ENCODE data around the gene SPG11. TPM values are rescaled to one million over a fixed set of nuclear protein-coding genes. Genes with fewer than 3 reads are reported as not detected.

The SPG11 gene
- total and polyA plus RNA-seq, 10 of the 15 experiments (the other 5 are each of a cell fraction or from before 2014, with no cell fraction given), result 22.1 to 85.1 (median 47.2) TPM

- H3K36me3 ChIP-seq (ENCODE audit: control insufficient read depth in 2 of 2, insufficient read depth in 2 of 2, low read length in 1 of 2), result peaks cover 6 to 38% of the 10 kb centered on the region in 2 experiments
- no peak for DNase-seq (ENCODE audit: low read depth, low spot score)
Observed at GRCh38 chr15:44585633-44586032, 77.8 kb downstream of the SPG11 start.

GRCh38 chr15:44584162-44584749, 79.2 kb downstream of the SPG11 start:
- Histone ChIP-seq H4K20me1 (ENCODE audit: control insufficient read depth, insufficient read depth) (no peaks in the 10 kb centered on the region), H3K4me3 (no peak overlapping the region), H3K4me1 (ENCODE audit: control insufficient read depth, insufficient read depth, low read length) (no peaks in the 10 kb centered on the region), H3K9me3 (replicated peaks; ENCODE audit: control insufficient read depth, insufficient read depth, low read length) (no peaks in the 10 kb centered on the region), H2AFZ (ENCODE audit: control insufficient read depth, low read depth, low read length) (no peak overlapping the region), H3K36me3 (ENCODE audit: control insufficient read depth in 2 of 2, insufficient read depth in 2 of 2, low read length in 1 of 2) (peaks cover 6 to 44% of the 10 kb centered on the region in 2 experiments), H3K9ac (ENCODE audit: control insufficient read depth, insufficient read depth, low read length) (no peak overlapping the region), H3K79me2 (ENCODE audit: control insufficient read depth, insufficient read depth, low read length) (no peaks in the 10 kb centered on the region), H3K27me3 (replicated peaks in 1 of 2; ENCODE audit: control insufficient read depth in 2 of 2, insufficient read depth in 2 of 2, low read length in 1 of 2) (no peaks in the 10 kb centered on the region), H3K4me2 (ENCODE audit: control insufficient read depth, insufficient read depth) (no peak overlapping the region), H3K27ac (ENCODE audit: control insufficient read depth, insufficient read depth) (no peak overlapping the region)
- intact Hi-C loops (cut with micrococcal nuclease; ENCODE audit: unreplicated experiment) (loop anchor here (5.0 kb wide), 1 partner anchor 338 kb away; no protein-coding TSS in a partner anchor), in situ Hi-C loops (cut with MboI) (loop anchor here (5.0 kb wide), 1 partner anchor 338 kb away; no protein-coding TSS in a partner anchor)
- peak; percentile 99; the same call in 2 of the 3 replicates for ATAC-seq
- DNase-seq (ENCODE audit: low read depth, low spot score), result no peak
- 82% methylated on average over 5 of the region's 5 CpGs for WGBS (ENCODE audit: insufficient coverage, insufficient replicate concordance, low lambda C conversion rate, missing lambda C conversion rate)
- CTCF ChIA-PET, result interaction anchor here (0.5 to 8.5 kb wide), 23 partner anchors 8 to 213 kb away, joined by 3 to 175 read pairs (median 4); partner anchors contain the start of genes SPG11 and TRIM69
- no TSS peak for BruUV-seq (replicated peaks)
- SMC1A ChIA-PET (ENCODE audit: uncharacterized antibody, unreplicated experiment), result interaction anchor here (1.1 to 9.2 kb wide), 10 partner anchors 10 to 269 kb away, joined by 3 to 148 read pairs (median 4); partner anchors contain the start of genes B2M, PATL2, SPG11 and TRIM69
- POLR2A ChIA-PET, result interaction anchor here (0.6 kb wide), 1 partner anchor 47 kb away, joined by 3 read pairs; the partner anchor contains the start of gene EIF3J
- RAD21 ChIA-PET (ENCODE audit: unreplicated experiment), result interaction anchor here (1.1 to 7.7 kb wide), 7 partner anchors 20 to 269 kb away, joined by 3 to 109 read pairs (median 3); partner anchors contain the start of genes SPG11 and TRIM69
- FAIRE-seq, result no peak
- peak; percentile 63 to 77 (median 75) for TF ChIP-seq CTCF (IDR thresholded peaks at IDR 0.05 in 2 of 3, conservative IDR thresholded peaks at IDR 0.05 in 1 of 3; ENCODE audit: control insufficient read depth in 2 of 3, extremely low read depth in 1 of 3, insufficient read depth in 1 of 3, low read depth in 3 of 3, low read length in 3 of 3)
- TF ChIP-seq SMC3 (IDR thresholded peaks at IDR 0.05; ENCODE audit: borderline replicate concordance, low read length), result peak; percentile 44; the same call in 1 of the 2 replicates
- TF ChIP-seq E4F1 (IDR thresholded peaks at IDR 0.05; ENCODE audit: borderline replicate concordance, partially characterized antibody), result no peak
- peak; percentile 49 for TF ChIP-seq RAD21 (IDR thresholded peaks at IDR 0.05; ENCODE audit: insufficient read depth, low read depth, low read length)
- no peak for TF ChIP-seq ELK1 (IDR thresholded peaks at IDR 0.05; ENCODE audit: low read depth, low read length)
- no peak for TF ChIP-seq JUND (IDR thresholded peaks at IDR 0.05; ENCODE audit: low read depth, low read length)
- TF ChIP-seq ZNF274 (IDR thresholded peaks at IDR 0.05; ENCODE audit: insufficient read depth, insufficient read length), result no peak

More at GRCh38 chr15:44585633-44586032, 77.8 kb downstream of the SPG11 start:
- no peaks in the 10 kb centered on the region for H3K27me3 ChIP-seq (replicated peaks in 1 of 2; ENCODE audit: control insufficient read depth in 2 of 2, insufficient read depth in 2 of 2, low read length in 1 of 2)
- FAIRE-seq (no peak), ATAC-seq (no peak)
- ChIA-PET RAD21 (ENCODE audit: unreplicated experiment) (interaction anchor here (0.6 to 7.7 kb wide), 5 partner anchors 8 to 151 kb away, joined by 3 to 109 read pairs (median 3); partner anchors contain the start of genes SPG11 and TRIM69), SMC1A (ENCODE audit: uncharacterized antibody, unreplicated experiment) (interaction anchor here (0.6 to 9.2 kb wide), 7 partner anchors 75 to 203 kb away, joined by 3 to 148 read pairs (median 4); partner anchors contain the start of genes SPG11 and TRIM69), CTCF (interaction anchor here (0.6 to 8.5 kb wide), 8 partner anchors 10 to 408 kb away, joined by 3 to 175 read pairs (median 6); partner anchors contain the start of genes SPG11 and TRIM69), POLR2A (interaction anchor here (0.6 to 1.0 kb wide), 4 partner anchors 44 to 310 kb away, joined by 3 to 6 read pairs (median 4); no protein-coding TSS in a partner anchor)
- H3K9me3 ChIP-seq (replicated peaks; ENCODE audit: control insufficient read depth, insufficient read depth, low read length), result no peaks in the 10 kb centered on the region
- H3K4me2 ChIP-seq (ENCODE audit: control insufficient read depth, insufficient read depth), result no peak overlapping the region
- no peak overlapping the region for H3K9ac ChIP-seq (ENCODE audit: control insufficient read depth, insufficient read depth, low read length)
- 95% methylated on average over 2 of the region's 2 CpGs for WGBS (ENCODE audit: insufficient coverage, insufficient replicate concordance, low lambda C conversion rate, missing lambda C conversion rate)
- no peaks in the 10 kb centered on the region for H3K79me2 ChIP-seq (ENCODE audit: control insufficient read depth, insufficient read depth, low read length)
- intact Hi-C loops (cut with micrococcal nuclease; ENCODE audit: unreplicated experiment) (no loop called here), in situ Hi-C loops (cut with MboI) (no loop called here)
- BruUV-seq (replicated peaks), result no TSS peak
- H2AFZ ChIP-seq (ENCODE audit: control insufficient read depth, low read depth, low read length), result no peak overlapping the region
- no peaks in the 10 kb centered on the region for H4K20me1 ChIP-seq (ENCODE audit: control insufficient read depth, insufficient read depth)
- no peak overlapping the region for H3K4me3 ChIP-seq
- H3K4me1 ChIP-seq (ENCODE audit: control insufficient read depth, insufficient read depth, low read length), result no peaks in the 10 kb centered on the region
- no peak overlapping the region for H3K27ac ChIP-seq (ENCODE audit: control insufficient read depth, insufficient read depth)
- no peak for TF ChIP-seq PML (IDR thresholded peaks at IDR 0.05; ENCODE audit: low read length)
